Stimulated activated CD8-positive, alpha-beta memory T cell treated with anti-CD3 and anti-CD28 coated beads, Interleukin-4, amount 100 ng/mL, for 4 hours (primary cell): ENCODE data around the gene FYB1.
A peak's percentile ranks its signal among the peaks of the same experiment; 100 is the strongest.

Source experiments
- DNase-seq, 2 donors: peaks; one replicate each; pipeline ENCODE4 v3.0.0-alpha.2; 2020; ENCODE audit warnings: low read depth in 2 of 2, low spot score in 1 of 2

FYB1 gene

GRCh38 chr5:39092581-39093351 lies 126.6 kb downstream of the FYB1 start:
- DNase-seq, result no peak

GRCh38 chr5:39091940-39092580 lies 127.3 kb downstream of the FYB1 start:
- no peak for DNase-seq

- no peak for DNase-seq
Observed at GRCh38 chr5:39083968-39084367, 135.4 kb downstream of the FYB1 start.

- no peak for DNase-seq
Observed at GRCh38 chr5:39082995-39083394, 136.4 kb downstream of the FYB1 start.

- DNase-seq, result no peak
Observed at GRCh38 chr5:39080597-39081204, 138.7 kb downstream of the FYB1 start.

- DNase-seq, result no peak
Observed at GRCh38 chr5:39080168-39080567, 139.2 kb downstream of the FYB1 start.

GRCh38 chr5:39079147-39079546 lies 140.2 kb downstream of the FYB1 start:
- no peak for DNase-seq

- no peak for DNase-seq
Observed at GRCh38 chr5:39076757-39077728, 142.3 kb downstream of the FYB1 start.

- DNase-seq, result no peak
Observed at GRCh38 chr5:39076101-39076756, 143.1 kb downstream of the FYB1 start.

- DNase-seq, result peak; percentile 79 to 85
Observed at GRCh38 chr5:39074017-39074814, 145.1 kb downstream of the FYB1 start, which contains the start of gene RICTOR. TSS of gene RICTOR (minus strand) at chr5:39074399. CDS start at chr5:39074377, 22 bp downstream.

- DNase-seq, result no peak
Observed at GRCh38 chr5:39073767-39074016, 145.7 kb downstream of the FYB1 start.

GRCh38 chr5:39072925-39073766 lies 146.2 kb downstream of the FYB1 start:
- DNase-seq, result peak; percentile 4 to 20

- DNase-seq, result no peak
Observed at GRCh38 chr5:39068099-39068498, 151.3 kb downstream of the FYB1 start.

- DNase-seq, result no peak
Observed at GRCh38 chr5:39064450-39064849, 154.9 kb downstream of the FYB1 start.

GRCh38 chr5:39063037-39063436 lies 156.3 kb downstream of the FYB1 start:
- DNase-seq, result no peak

- no peak for DNase-seq
Observed at GRCh38 chr5:39062530-39062929, 156.8 kb downstream of the FYB1 start.

- no peak for DNase-seq
Observed at GRCh38 chr5:39062104-39062503, 157.3 kb downstream of the FYB1 start.

GRCh38 chr5:39059064-39059463 lies 160.3 kb downstream of the FYB1 start:
- DNase-seq, result no peak
